ENCODE measurements around the gene ARHGEF11.

DNA sequence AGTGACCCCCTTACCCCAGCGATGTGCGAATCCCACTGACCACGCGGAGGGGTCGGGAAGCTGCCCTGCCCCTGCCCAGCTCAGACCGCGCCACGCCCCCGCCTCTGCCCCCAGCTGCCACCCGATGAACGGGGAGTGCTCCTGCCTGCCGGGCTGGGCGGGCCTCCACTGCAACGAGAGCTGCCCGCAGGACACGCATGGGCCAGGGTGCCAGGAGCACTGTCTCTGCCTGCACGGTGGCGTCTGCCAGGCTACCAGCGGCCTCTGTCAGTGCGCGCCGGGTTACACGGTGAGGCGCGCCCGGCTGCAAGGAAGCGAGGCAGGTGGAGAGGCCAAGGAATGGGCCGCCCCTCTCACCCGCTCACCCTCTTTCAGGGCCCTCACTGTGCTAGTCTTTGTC is 137.0 kb downstream of the ARHGEF11 start:
- TF ChIP-seq, protein P1, sequence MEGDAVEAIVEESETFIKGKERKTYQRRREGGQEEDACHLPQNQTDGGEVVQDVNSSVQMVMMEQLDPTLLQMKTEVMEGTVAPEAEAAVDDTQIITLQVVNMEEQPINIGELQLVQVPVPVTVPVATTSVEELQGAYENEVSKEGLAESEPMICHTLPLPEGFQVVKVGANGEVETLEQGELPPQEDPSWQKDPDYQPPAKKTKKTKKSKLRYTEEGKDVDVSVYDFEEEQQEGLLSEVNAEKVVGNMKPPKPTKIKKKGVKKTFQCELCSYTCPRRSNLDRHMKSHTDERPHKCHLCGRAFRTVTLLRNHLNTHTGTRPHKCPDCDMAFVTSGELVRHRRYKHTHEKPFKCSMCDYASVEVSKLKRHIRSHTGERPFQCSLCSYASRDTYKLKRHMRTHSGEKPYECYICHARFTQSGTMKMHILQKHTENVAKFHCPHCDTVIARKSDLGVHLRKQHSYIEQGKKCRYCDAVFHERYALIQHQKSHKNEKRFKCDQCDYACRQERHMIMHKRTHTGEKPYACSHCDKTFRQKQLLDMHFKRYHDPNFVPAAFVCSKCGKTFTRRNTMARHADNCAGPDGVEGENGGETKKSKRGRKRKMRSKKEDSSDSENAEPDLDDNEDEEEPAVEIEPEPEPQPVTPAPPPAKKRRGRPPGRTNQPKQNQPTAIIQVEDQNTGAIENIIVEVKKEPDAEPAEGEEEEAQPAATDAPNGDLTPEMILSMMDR (conservative IDR thresholded peaks at IDR 0.05; ENCODE audit: low read depth, low read length) = no peak
- no peak for TF ChIP-seq EZH2 (IDR thresholded peaks at IDR 0.05; ENCODE audit: borderline replicate concordance, low read depth, low read length, poor library complexity, severe bottlenecking)
